ENCODE measurements around the gene CXCR5.

The CXCR5 gene

GRCh38 chr11:118897721-118898310 lies 14.1 kb downstream of the CXCR5 start:
- no peak for TF ChIP-seq CTCF (IDR thresholded peaks at IDR 0.05; ENCODE audit: control insufficient read depth, extremely low read depth, insufficient read depth)
- no peak overlapping the region for H3K4me3 ChIP-seq (ENCODE audit: low read depth, low read length)
- DNase-seq (ENCODE audit: low read depth): no peak

GRCh38 chr11:118898400-118899295 lies 15.0 kb downstream of the CXCR5 start:
- H3K4me3 ChIP-seq (ENCODE audit: low read depth, low read length): no peak overlapping the region
- TF ChIP-seq CTCF (IDR thresholded peaks at IDR 0.05; ENCODE audit: control insufficient read depth, extremely low read depth, insufficient read depth): no peak
- DNase-seq (ENCODE audit: low read depth): no peak

DNA sequence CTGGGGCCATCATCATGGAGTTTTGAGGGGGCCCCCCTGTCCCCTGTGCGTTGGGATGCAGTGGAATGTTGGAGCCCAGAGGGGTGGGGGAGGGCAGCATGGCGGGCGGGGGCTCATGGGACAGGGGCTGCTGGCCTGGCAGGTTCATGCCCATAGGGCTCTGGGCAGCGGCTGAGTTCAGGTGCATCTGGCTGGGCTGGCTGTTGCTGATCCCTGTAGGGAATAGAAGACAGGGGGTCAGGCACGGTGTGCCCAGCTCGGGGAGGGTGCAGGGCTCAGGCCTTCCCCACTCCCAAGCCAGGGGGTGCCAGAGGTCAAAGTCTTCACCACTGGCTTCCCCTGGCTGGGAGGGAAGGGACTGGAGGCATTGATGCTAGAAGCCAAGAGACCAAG lies 15.6 kb downstream of the CXCR5 start:
- H3K4me3 ChIP-seq (ENCODE audit: low read depth, low read length): no peak overlapping the region
- TF ChIP-seq CTCF (IDR thresholded peaks at IDR 0.05; ENCODE audit: control insufficient read depth, extremely low read depth, insufficient read depth): no peak
- no peak for DNase-seq (ENCODE audit: low read depth)

- no peak for DNase-seq (ENCODE audit: low read depth)
- H3K4me3 ChIP-seq (ENCODE audit: low read depth, low read length): no peak overlapping the region
- no peak for TF ChIP-seq CTCF (IDR thresholded peaks at IDR 0.05; ENCODE audit: control insufficient read depth, extremely low read depth, insufficient read depth)
Observed at GRCh38 chr11:118899706-118900360, 16.1 kb downstream of the CXCR5 start.

DNA sequence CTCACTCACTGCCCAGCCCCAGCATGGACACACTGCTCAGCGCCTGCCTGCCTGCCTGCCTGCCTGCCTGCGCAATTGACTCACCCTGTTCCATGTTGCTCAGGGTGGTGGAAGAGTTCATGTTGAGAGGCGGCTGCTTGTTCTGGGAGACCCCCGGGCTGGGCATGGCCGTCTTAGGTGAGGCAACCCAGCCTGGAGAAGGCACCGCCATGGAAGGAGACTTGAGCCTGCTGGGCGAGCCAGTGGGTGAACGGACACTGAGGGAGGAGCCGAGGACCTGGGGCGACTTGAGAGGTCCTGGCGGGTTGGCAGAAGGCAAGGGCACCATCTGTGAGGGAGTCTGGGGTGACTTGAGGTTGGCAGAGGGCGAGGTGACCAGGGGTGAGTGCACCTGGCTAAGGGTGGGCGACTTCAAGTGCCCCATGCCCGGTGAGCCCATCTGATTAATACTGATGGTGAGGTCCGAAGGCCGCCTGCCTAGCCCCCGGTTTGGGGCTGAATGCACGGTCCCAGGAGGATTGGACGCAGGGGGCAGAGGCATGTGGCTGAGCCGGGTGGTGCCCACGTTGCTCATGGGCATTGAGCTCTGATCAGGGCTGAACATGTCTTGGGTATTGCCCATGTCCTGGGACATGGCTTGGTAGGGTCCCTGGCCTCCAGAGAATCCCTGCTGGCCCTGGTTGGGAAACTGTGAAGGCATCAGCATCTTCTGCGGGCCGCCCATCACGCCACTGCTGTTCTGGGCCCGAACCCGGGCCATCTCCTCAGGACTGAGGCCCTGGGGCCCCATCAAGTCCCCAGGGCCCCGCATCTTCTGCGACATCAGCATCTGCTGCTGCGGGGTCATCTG lies 17.1 kb downstream of the CXCR5 start:
- no peak overlapping the region for H3K4me3 ChIP-seq (ENCODE audit: low read depth, low read length)
- no peak for TF ChIP-seq CTCF (IDR thresholded peaks at IDR 0.05; ENCODE audit: control insufficient read depth, extremely low read depth, insufficient read depth)

DNA sequence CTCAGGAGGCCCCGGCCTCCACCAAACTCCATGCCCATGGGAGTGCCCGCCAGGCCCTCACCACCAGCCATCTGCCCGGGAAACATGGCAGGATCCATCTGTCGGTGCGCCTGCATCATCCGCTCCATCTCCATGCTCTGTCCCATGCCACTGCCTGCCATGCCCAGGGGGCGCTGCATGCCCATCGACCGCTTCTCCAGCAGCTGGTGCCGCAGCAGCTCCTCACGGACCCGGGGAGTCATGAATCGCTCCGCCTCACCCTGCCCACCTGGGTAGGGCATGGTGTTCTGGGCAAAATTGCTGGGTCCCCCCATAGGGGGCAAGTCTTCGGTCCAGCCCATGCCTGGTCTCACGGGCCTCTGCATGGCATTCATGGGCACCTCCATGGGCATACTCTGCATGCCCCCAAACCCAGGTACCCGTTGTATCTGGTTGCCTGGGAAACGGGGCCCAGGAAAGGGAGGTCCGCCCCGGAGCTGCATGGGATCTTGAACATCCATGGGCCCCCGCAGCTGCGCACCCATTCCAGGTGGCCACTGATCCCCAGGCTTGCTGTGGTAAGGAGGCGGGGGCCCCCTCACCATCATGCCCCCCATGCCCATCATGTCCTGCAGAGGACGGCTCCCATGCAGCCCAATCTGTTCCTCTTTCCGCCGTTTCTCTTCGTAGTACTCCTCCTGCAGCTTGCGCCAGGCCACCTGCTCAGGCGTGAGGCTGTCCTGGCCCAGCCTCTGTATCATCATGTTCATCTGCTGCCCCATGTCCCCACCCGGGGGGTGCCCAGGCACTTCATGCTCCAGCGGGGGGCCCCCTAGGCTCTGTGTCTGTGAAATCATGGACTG lies 18.0 kb downstream of the CXCR5 start:
- 0 out of 2 replicates have a peak, but pooled peaks have one; percentile 5 for TF ChIP-seq CTCF (IDR thresholded peaks at IDR 0.05; ENCODE audit: control insufficient read depth, extremely low read depth, insufficient read depth)
- DNase-seq (ENCODE audit: low read depth): no peak
- H3K4me3 ChIP-seq (ENCODE audit: low read depth, low read length): no peak overlapping the region

More for the DNA sequence above, 17.1 kb downstream of the CXCR5 start:
- DNase-seq (ENCODE audit: low read depth): no peak
